ENCODE measurements around the gene KNDC1. TPM values are rescaled to one million over a fixed set of nuclear protein-coding genes. Genes with fewer than 3 reads are reported as not detected.

Gene KNDC1
- total and polyA plus RNA-seq, 2 of the 13 experiments (the other 11 are each of a cell fraction or from before 2014, with no cell fraction given), result 0.69 TPM; not detected in 1

DNA sequence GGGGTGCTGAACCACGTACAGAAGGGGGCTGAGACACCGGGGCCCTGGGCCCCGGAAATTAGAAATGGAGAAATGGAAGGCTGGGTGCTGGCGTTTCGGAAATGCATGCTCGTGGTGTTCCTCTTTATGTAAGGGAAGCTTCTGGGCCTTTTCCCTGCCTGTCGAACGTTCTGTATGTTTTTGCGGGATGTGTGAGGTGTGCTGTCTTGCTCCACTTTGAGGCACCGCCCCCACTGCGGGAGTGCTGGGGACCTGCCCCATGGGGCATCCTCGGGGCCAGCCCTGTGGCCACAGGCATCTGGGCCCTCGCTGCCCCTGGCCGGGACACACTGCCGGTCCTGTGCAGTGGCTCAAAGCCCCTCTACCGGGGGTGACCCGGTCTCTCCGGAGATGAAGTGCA is 75.9 kb downstream of the KNDC1 start:
- Histone ChIP-seq H3K4me1 (ENCODE audit: insufficient read depth, low read length) (no peaks in the 10 kb centered on the region), H4K20me1 (ENCODE audit: insufficient read depth, low read length) (0 out of 2 replicates have a peak, but pooled peaks cover 3% of the 10 kb centered on the region), H3K27ac (ENCODE audit: extremely low read length, insufficient read depth, low read length) (no peak overlapping the region), H3K4me2 (ENCODE audit: low read depth, low read length) (no peak overlapping the region), H3K79me2 (ENCODE audit: insufficient read depth, low read length) (no peaks in the 10 kb centered on the region), H3K36me3 (replicated peaks in 1 of 2; ENCODE audit: control insufficient read depth in 1 of 2, insufficient read depth in 2 of 2, low read length in 2 of 2) (no peaks in the 10 kb centered on the region), H3K4me3 (replicated peaks in 1 of 3; ENCODE audit: insufficient read depth in 1 of 3, low read depth in 2 of 3, low read length in 3 of 3) (no peak overlapping the region), H3K27me3 (ENCODE audit: control insufficient read depth in 1 of 2, insufficient read depth in 2 of 2, low read length in 2 of 2) (peaks cover 13 to 66% of the 10 kb centered on the region in 2 experiments), H3K9me3 (ENCODE audit: low read length) (no peaks in the 10 kb centered on the region), H2AFZ (ENCODE audit: low read length) (no peak overlapping the region), H3K9ac (ENCODE audit: insufficient read depth, low read depth, low read length) (no peak overlapping the region)
- no peak for FAIRE-seq
- POLR2A ChIA-PET, result no interaction called here
- BruUV-seq (replicated peaks), result no TSS peak
- intact Hi-C loops (cut with micrococcal nuclease; ENCODE audit: unreplicated experiment), result no loop called here
- WGBS (ENCODE audit: low lambda C conversion rate), result 15% methylated on average over 9 of the region's 18 CpGs
- no peak for DNase-seq (ENCODE audit: low spot score)
- CTCF ChIA-PET (ENCODE audit: low intra/inter-chr PET ratio, low total read pairs), result no interaction called here
- in situ Hi-C loops (cut with HindIII; ENCODE audit: extremely low pct_ligation_motif_present, low pct_unique_long_range_greater_than_20kb), result no loop called here
- ATAC-seq, result no peak
- no peak for TF ChIP-seq NFIC (IDR thresholded peaks at IDR 0.05; ENCODE audit: low read length)
- TF ChIP-seq RBFOX2 (IDR thresholded peaks at IDR 0.05; ENCODE audit: low read depth, low read length), result no peak
- TF ChIP-seq, protein P1, sequence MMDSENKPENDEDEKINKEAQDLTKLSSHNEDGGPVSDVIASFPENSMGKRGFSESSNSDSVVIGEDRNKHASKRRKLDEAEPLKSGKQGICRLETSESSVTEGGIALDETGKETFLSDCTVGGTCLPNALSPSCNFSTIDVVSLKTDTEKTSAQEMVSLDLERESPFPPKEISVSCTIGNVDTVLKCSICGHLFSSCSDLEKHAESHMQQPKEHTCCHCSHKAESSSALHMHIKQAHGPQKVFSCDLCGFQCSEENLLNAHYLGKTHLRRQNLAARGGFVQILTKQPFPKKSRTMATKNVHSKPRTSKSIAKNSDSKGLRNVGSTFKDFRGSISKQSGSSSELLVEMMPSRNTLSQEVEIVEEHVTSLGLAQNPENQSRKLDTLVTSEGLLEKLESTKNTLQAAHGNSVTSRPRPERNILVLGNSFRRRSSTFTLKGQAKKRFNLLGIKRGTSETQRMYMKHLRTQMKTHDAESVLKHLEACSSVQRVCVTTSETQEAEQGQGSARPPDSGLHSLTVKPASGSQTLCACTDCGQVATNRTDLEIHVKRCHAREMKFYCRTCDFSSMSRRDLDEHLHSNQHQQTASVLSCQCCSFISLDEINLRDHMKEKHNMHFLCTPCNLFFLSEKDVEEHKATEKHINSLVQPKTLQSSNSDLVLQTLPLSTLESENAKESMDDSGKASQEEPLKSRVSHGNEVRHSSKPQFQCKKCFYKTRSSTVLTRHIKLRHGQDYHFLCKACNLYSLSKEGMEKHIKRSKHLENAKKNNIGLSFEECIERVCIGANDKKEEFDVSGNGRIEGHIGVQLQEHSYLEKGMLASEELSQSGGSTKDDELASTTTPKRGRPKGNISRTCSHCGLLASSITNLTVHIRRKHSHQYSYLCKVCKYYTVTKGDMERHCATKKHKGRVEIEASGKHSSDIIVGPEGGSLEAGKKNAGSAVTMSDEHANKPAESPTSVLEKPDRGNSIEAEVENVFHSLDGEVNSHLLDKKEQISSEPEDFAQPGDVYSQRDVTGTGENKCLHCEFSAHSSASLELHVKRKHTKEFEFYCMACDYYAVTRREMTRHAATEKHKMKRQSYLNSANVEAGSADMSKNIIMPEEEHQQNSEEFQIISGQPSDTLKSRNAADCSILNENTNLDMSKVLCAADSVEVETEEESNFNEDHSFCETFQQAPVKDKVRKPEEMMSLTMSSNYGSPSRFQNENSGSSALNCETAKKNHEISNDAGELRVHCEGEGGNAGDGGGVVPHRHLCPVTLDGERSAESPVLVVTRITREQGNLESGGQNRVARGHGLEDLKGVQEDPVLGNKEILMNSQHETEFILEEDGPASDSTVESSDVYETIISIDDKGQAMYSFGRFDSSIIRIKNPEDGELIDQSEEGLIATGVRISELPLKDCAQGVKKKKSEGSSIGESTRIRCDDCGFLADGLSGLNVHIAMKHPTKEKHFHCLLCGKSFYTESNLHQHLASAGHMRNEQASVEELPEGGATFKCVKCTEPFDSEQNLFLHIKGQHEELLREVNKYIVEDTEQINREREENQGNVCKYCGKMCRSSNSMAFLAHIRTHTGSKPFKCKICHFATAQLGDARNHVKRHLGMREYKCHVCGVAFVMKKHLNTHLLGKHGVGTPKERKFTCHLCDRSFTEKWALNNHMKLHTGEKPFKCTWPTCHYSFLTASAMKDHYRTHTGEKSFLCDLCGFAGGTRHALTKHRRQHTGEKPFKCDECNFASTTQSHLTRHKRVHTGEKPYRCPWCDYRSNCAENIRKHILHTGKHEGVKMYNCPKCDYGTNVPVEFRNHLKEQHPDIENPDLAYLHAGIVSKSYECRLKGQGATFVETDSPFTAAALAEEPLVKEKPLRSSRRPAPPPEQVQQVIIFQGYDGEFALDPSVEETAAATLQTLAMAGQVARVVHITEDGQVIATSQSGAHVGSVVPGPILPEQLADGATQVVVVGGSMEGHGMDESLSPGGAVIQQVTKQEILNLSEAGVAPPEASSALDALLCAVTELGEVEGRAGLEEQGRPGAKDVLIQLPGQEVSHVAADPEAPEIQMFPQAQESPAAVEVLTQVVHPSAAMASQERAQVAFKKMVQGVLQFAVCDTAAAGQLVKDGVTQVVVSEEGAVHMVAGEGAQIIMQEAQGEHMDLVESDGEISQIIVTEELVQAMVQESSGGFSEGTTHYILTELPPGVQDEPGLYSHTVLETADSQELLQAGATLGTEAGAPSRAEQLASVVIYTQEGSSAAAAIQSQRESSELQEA (CRISPR knock-in tag; IDR thresholded peaks at IDR 0.05; ENCODE audit: not compliant biosample characterization), result no peak
- TF ChIP-seq MAF1 (CRISPR knock-in tag; IDR thresholded peaks at IDR 0.05; ENCODE audit: borderline replicate concordance), result no peak
- TF ChIP-seq SUZ12 (IDR thresholded peaks at IDR 0.05; ENCODE audit: low read depth, low read length), result no peak
- TF ChIP-seq, protein P2, sequence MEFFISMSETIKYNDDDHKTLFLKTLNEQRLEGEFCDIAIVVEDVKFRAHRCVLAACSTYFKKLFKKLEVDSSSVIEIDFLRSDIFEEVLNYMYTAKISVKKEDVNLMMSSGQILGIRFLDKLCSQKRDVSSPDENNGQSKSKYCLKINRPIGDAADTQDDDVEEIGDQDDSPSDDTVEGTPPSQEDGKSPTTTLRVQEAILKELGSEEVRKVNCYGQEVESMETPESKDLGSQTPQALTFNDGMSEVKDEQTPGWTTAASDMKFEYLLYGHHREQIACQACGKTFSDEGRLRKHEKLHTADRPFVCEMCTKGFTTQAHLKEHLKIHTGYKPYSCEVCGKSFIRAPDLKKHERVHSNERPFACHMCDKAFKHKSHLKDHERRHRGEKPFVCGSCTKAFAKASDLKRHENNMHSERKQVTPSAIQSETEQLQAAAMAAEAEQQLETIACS (CRISPR knock-in tag; IDR thresholded peaks at IDR 0.05), result no peak
- TF ChIP-seq, protein P3, sequence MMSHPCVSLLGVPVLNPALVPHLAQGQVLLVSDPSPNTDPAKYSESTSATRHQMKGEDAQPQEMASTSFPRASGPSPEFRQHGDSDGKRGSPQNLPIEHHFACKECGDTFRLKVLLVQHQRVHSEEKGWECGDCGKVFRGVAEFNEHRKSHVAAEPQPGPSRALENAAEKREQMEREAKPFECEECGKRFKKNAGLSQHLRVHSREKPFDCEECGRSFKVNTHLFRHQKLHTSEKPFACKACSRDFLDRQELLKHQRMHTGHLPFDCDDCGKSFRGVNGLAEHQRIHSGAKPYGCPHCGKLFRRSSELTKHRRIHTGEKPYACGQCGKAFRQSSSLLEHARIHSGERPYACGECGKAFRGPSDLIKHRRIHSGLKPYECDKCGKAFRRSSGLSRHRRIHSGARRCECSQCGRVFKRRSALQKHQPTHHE (CRISPR knock-in tag; IDR thresholded peaks at IDR 0.05; ENCODE audit: borderline replicate concordance), result no peak
- TF ChIP-seq ZNF350 (CRISPR knock-in tag; IDR thresholded peaks at IDR 0.05; ENCODE audit: borderline replicate concordance, low read depth), result no peak

All from HepG2 (cell line).